ENCODE data around the gene OR8G5.
"Not testable (repeated sequence)": the region's sequence is repeated elsewhere in the genome, so short reads cannot be mapped to it uniquely, and the experiment has no call there.

The OR8G5 gene

DNA sequence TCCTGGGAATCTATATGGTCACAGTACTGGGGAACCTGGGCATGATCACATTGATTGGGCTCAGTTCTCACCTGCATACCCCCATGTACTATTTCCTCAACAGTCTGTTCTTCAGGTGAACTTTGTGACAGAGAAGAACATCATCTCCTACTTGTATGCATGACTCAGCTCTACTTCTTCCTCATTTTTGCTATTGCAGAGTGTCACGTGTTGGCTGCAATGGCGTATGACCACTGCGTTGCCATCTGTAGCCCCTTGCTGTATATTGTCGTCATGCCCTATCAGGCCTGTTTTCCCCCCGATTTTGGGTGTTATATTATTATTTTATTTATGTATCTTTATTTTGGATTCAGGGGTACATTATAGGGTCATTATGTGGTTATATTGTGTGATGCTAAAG is 17.7 kb upstream of the OR8G5 start:
- Histone ChIP-seq H3K27ac (ENCODE audit: low read depth, low read length) (no peak overlapping the region), H3K9ac (ENCODE audit: low read depth, low read length) (no peak overlapping the region), H3K27me3 (ENCODE audit: control insufficient read depth, insufficient read depth, low read length) (no peaks in the 10 kb centered on the region), H3K36me3 (ENCODE audit: control insufficient read depth, insufficient read depth, low read length) (no peaks in the 10 kb centered on the region), H3K9me3 (ENCODE audit: control insufficient read depth, insufficient read depth, low read length) (no peaks in the 10 kb centered on the region), H3K4me3 (ENCODE audit: low read depth, low read length) (no peak overlapping the region), H3K4me1 (ENCODE audit: control insufficient read depth, insufficient read depth, low read length) (no peaks in the 10 kb centered on the region)

DNA sequence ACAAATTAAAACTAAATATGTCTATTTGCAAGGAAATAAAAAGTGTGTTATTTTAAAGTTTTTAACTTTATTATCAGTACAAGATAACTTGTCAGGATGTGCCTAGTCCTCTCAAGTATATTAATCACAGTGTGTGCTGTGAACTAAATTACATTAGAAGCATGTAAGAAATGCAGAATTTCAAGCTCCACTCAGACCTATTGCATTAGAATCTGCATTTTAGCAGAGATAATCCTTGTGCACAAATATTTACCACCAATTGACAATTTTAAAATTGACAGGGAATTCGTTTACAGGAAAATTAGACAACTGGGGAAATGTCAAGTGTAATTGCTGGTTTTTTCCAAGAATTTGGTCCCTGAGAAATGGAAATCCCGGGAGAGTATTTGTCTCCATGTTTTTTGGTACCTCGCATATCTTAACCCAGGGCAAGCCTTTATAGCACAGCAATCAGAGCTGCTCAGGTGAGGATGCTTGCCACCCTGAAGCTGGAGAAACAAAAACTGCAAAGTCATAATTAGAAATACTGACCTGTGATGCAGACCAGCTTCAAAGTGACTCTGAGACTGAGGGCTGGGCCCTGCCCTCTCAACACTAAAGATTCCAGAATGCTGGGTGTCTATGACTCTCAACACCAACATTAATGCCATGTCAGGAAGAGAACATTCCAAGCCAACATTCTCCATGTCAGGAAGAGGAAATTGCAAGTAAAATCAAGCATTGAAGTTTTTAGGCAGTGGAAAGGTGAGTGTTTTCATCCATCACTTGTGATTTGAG is 15.4 kb upstream of the OR8G5 start, which contains the start of gene OR8G1:
OR8G1 (plus strand) TSS at position 475 of the 777 bp plus-strand sequence. CDS start 8,581 bp downstream, outside the sequence.
- H3K4me1 ChIP-seq (ENCODE audit: control insufficient read depth, insufficient read depth, low read length): no peaks in the 10 kb centered on the region
- no peaks in the 10 kb centered on the region for H3K36me3 ChIP-seq (ENCODE audit: control insufficient read depth, insufficient read depth, low read length)
- no peak within 1 kb of the TSS for H3K27ac ChIP-seq (ENCODE audit: low read depth, low read length)
- no peaks in the 10 kb centered on the region for H3K9me3 ChIP-seq (ENCODE audit: control insufficient read depth, insufficient read depth, low read length)
- no peak within 1 kb of the TSS for H3K4me3 ChIP-seq (ENCODE audit: low read depth, low read length)
- no peak within 1 kb of the TSS for H3K9ac ChIP-seq (ENCODE audit: low read depth, low read length)
- H3K27me3 ChIP-seq (ENCODE audit: control insufficient read depth, insufficient read depth, low read length): no peaks in the 10 kb centered on the region

DNA sequence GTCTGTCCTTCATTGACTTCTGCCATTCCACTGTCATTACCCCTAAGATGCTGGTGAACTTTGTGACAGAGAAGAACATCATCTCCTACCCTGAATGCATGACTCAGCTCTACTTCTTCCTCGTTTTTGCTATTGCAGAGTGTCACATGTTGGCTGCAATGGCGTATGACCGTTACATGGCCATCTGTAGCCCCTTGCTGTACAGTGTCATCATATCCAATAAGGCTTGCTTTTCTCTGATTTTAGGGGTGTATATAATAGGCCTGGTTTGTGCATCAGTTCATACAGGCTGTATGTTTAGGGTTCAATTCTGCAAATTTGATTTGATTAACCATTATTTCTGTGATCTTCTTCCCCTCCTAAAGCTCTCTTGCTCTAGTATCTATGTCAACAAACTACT is 6.3 kb upstream of the OR8G5 start:
- H3K4me3 ChIP-seq (ENCODE audit: low read depth, low read length); H3K4me1 ChIP-seq (ENCODE audit: control insufficient read depth, insufficient read depth, low read length); H3K36me3 ChIP-seq (ENCODE audit: control insufficient read depth, insufficient read depth, low read length); H3K9ac ChIP-seq (ENCODE audit: low read depth, low read length); H3K9me3 ChIP-seq (ENCODE audit: control insufficient read depth, insufficient read depth, low read length); H3K27ac ChIP-seq (ENCODE audit: low read depth, low read length); H3K27me3 ChIP-seq (ENCODE audit: control insufficient read depth, insufficient read depth, low read length): not testable (repeated sequence)

DNA sequence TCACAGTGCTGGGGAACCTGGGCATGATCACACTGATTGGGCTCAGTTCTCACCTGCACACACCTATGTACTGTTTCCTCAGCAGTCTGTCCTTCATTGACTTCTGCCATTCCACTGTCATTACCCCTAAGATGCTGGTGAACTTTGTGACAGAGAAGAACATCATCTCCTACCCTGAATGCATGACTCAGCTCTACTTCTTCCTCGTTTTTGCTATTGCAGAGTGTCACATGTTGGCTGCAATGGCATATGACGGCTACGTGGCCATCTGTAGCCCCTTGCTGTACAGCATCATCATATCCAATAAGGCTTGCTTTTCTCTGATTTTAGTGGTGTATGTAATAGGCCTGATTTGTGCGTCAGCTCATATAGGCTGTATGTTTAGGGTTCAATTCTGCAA is 8.9 kb downstream of the OR8G5 start:
- not testable (repeated sequence) for H3K27ac ChIP-seq (ENCODE audit: low read depth, low read length); H3K4me3 ChIP-seq (ENCODE audit: low read depth, low read length); H3K27me3 ChIP-seq (ENCODE audit: control insufficient read depth, insufficient read depth, low read length); H3K4me1 ChIP-seq (ENCODE audit: control insufficient read depth, insufficient read depth, low read length); H3K9ac ChIP-seq (ENCODE audit: low read depth, low read length); H3K9me3 ChIP-seq (ENCODE audit: control insufficient read depth, insufficient read depth, low read length); H3K36me3 ChIP-seq (ENCODE audit: control insufficient read depth, insufficient read depth, low read length)

DNA sequence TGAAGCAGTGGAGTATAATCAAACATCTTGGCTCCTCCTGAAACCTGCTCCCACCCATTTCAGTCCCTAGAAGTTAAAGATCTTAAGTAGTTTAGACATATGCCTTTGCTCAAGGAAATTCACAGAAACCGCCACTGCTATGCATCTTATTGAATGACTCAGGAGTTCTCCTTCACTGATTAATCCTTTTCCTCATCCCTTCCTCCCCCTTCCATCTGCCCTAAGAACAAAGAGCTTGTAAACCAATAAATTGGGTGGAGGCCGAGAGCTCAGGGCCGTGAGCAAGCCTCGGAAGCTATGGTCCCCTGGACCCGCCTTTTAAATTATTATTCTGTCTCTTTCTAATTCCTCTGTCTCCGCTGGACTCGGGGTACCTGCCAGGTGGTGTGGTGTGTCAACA is 14.7 kb downstream of the OR8G5 start:
- not testable (repeated sequence) for H3K27ac ChIP-seq (ENCODE audit: low read depth, low read length)

DNA sequence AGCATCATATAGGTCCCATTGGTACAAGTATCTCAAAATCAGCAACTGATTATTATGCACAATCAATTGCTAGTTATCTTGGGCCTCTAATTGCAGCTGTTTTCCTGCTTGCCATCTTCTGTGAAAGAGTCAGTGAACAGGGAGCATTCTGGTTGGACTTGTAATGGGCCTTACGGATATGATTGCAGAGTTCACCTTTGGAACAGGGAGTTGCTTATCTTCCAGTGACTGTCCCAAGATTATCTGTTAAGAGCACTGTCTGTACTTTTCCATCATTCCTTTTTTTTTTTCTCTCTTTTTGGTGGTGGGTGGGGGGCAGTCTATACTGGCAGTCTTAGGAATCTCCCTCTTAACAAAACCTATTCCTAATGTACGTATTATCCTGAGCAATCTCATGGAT is 17.8 kb downstream of the OR8G5 start:
- no peaks in the 10 kb centered on the region for H3K9me3 ChIP-seq (ENCODE audit: control insufficient read depth, insufficient read depth, low read length)
- no peaks in the 10 kb centered on the region for H3K36me3 ChIP-seq (ENCODE audit: control insufficient read depth, insufficient read depth, low read length)
- no peak overlapping the region for H3K27ac ChIP-seq (ENCODE audit: low read depth, low read length)
- H3K9ac ChIP-seq (ENCODE audit: low read depth, low read length): no peak overlapping the region
- no peak overlapping the region for H3K4me3 ChIP-seq (ENCODE audit: low read depth, low read length)
- peaks cover 18% of the 10 kb centered on the region for H3K4me1 ChIP-seq (ENCODE audit: control insufficient read depth, insufficient read depth, low read length)
- no peaks in the 10 kb centered on the region for H3K27me3 ChIP-seq (ENCODE audit: control insufficient read depth, insufficient read depth, low read length)

More for the DNA sequence above, 14.7 kb downstream of the OR8G5 start:
- H3K27me3 ChIP-seq (ENCODE audit: control insufficient read depth, insufficient read depth, low read length); H3K4me3 ChIP-seq (ENCODE audit: low read depth, low read length); H3K9me3 ChIP-seq (ENCODE audit: control insufficient read depth, insufficient read depth, low read length); H3K36me3 ChIP-seq (ENCODE audit: control insufficient read depth, insufficient read depth, low read length); H3K9ac ChIP-seq (ENCODE audit: low read depth, low read length): not testable (repeated sequence)
- H3K4me1 ChIP-seq (ENCODE audit: control insufficient read depth, insufficient read depth, low read length): peaks cover 18% of the 10 kb centered on the region

DNA sequence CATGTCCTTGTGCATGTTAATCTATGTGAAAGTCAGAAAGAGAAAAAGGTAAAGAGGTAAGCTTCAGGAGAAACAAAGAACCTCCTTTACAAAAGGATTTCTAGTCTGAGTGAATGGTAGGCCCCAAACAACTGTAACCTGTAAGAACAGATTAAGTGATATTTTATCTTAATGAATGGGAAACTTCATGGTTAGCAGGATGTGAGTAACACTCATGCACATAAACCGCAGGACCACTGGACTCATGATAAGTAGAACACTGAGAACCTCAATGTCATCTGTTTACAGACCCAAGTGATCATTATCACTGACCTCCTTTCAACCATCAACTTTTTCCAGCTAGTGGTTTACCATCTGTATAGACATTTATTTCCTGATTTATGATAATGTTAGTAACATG is 19.9 kb downstream of the OR8G5 start:
- Histone ChIP-seq H3K27me3 (ENCODE audit: control insufficient read depth, insufficient read depth, low read length) (no peaks in the 10 kb centered on the region), H3K9me3 (ENCODE audit: control insufficient read depth, insufficient read depth, low read length) (no peaks in the 10 kb centered on the region), H3K9ac (ENCODE audit: low read depth, low read length) (no peak overlapping the region), H3K27ac (ENCODE audit: low read depth, low read length) (no peak overlapping the region), H3K36me3 (ENCODE audit: control insufficient read depth, insufficient read depth, low read length) (no peaks in the 10 kb centered on the region), H3K4me3 (ENCODE audit: low read depth, low read length) (no peak overlapping the region), H3K4me1 (ENCODE audit: control insufficient read depth, insufficient read depth, low read length) (peaks cover 18% of the 10 kb centered on the region)

DNA sequence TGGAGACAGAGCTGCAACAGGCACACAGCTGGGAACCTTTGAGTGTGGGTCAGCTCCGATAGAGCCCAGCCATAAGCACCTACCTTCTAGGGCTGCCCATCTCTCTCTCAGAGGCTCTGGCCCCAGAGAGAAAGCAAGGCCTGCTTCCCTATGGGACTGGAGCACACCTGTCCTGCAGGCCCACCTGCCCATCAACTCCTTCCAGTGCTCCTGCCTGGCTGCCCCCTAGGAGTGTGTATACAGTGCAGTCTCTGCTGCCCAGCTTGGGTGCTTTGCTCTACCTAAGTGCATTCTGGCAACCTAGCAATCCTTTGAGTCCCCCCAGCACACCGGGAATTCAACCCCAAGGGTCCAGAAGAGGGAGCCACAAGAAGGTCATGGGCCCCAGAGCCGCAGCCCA is 21.0 kb downstream of the OR8G5 start:
- Histone ChIP-seq H3K36me3 (ENCODE audit: control insufficient read depth, insufficient read depth, low read length) (no peaks in the 10 kb centered on the region), H3K4me3 (ENCODE audit: low read depth, low read length) (no peak overlapping the region), H3K27me3 (ENCODE audit: control insufficient read depth, insufficient read depth, low read length) (no peaks in the 10 kb centered on the region), H3K9ac (ENCODE audit: low read depth, low read length) (no peak overlapping the region), H3K9me3 (ENCODE audit: control insufficient read depth, insufficient read depth, low read length) (0 out of 2 replicates have a peak, but pooled peaks cover 3% of the 10 kb centered on the region), H3K27ac (ENCODE audit: low read depth, low read length) (no peak overlapping the region), H3K4me1 (ENCODE audit: control insufficient read depth, insufficient read depth, low read length) (peaks cover 18% of the 10 kb centered on the region)

DNA sequence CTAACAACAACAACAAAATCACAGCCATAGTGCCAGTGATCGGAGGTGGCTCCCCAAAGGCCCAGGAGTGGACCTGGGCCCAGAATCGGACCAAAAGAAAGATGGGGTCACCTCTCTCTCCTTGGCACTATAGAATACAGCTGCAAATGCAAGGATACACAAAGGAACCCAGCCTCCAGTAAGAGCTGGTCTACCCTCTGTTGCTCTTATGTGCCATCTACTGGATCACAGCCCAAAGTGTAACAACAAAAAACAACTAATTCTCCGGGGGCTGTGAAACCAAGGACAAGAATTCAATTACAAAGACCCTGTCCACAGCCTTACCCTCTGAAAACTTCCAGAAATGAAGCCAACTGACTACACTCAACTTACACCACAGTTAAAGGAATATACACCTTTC is 21.6 kb downstream of the OR8G5 start:
- 0 out of 2 replicates have a peak, but pooled peaks cover 3% of the 10 kb centered on the region for H3K9me3 ChIP-seq (ENCODE audit: control insufficient read depth, insufficient read depth, low read length)
- no peak overlapping the region for H3K4me3 ChIP-seq (ENCODE audit: low read depth, low read length)
- H3K9ac ChIP-seq (ENCODE audit: low read depth, low read length): no peak overlapping the region
- H3K27ac ChIP-seq (ENCODE audit: low read depth, low read length): no peak overlapping the region
- H3K4me1 ChIP-seq (ENCODE audit: control insufficient read depth, insufficient read depth, low read length): peaks cover 15% of the 10 kb centered on the region
- H3K27me3 ChIP-seq (ENCODE audit: control insufficient read depth, insufficient read depth, low read length): no peaks in the 10 kb centered on the region
- no peaks in the 10 kb centered on the region for H3K36me3 ChIP-seq (ENCODE audit: control insufficient read depth, insufficient read depth, low read length)

DNA sequence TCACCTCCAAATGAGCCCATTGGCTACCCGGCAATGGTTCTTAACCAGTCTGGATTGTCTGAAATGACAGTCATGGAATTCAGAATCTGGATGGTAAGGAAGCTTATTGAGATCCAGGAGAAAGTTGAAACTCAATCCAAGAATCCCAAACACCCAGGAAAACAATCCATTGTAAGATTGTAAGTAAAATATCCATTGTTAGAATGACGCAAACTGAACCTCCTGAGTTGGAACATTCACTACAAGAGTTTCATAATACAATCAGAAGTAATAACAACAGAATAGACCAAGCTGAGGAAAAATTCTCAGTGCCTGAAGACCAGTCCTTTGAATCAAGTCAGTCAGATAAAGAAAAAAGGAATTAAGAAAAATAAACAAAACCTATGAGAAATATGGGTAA is 22.1 kb downstream of the OR8G5 start:
- no peaks in the 10 kb centered on the region for H3K27me3 ChIP-seq (ENCODE audit: control insufficient read depth, insufficient read depth, low read length)
- H3K36me3 ChIP-seq (ENCODE audit: control insufficient read depth, insufficient read depth, low read length): no peaks in the 10 kb centered on the region
- no peak overlapping the region for H3K9ac ChIP-seq (ENCODE audit: low read depth, low read length)
- H3K4me1 ChIP-seq (ENCODE audit: control insufficient read depth, insufficient read depth, low read length): peaks cover 11% of the 10 kb centered on the region
- no peak overlapping the region for H3K4me3 ChIP-seq (ENCODE audit: low read depth, low read length)
- no peak overlapping the region for H3K27ac ChIP-seq (ENCODE audit: low read depth, low read length)
- 0 out of 2 replicates have a peak, but pooled peaks cover 3% of the 10 kb centered on the region for H3K9me3 ChIP-seq (ENCODE audit: control insufficient read depth, insufficient read depth, low read length)

DNA sequence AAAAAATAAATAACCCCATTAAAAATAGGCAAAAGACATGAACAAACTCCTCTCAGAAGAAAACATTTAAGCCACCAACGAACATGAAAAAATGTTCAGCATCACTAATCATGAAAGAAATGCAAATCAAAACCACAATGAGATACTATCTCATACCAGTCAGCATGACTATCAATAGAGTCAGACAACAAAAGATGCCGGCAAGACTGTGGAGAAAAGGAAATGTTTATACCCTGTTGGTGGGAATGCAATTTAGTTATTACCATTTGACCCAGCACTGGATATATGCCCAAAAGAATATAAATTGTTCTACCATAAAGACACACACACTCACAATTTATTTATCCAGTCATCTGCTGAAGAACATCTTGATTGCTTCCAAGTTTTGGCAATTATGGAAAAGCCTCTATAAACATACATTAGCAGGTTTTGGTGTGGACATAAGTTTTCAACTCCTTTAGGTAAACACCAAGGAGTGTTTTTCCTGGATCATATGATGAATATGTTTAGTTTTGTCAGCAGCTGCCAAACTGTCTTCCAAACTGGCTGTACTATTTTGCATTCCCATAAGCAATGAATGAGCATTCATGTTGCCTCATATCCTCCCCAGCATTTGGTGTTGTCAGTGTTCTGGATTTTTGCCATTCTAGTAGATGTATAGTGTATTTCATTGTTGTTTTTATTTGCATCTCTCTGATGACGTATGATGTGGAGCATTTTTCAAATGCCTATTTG is 29.6 kb downstream of the OR8G5 start:
- H3K9me3 ChIP-seq (ENCODE audit: control insufficient read depth, insufficient read depth, low read length): peaks cover 3% of the 10 kb centered on the region; the same call in 1 of the 2 replicates
- H3K36me3 ChIP-seq (ENCODE audit: control insufficient read depth, insufficient read depth, low read length): no peaks in the 10 kb centered on the region
- H3K4me1 ChIP-seq (ENCODE audit: control insufficient read depth, insufficient read depth, low read length): no peaks in the 10 kb centered on the region
- H3K27ac ChIP-seq (ENCODE audit: low read depth, low read length): no peak overlapping the region
- H3K27me3 ChIP-seq (ENCODE audit: control insufficient read depth, insufficient read depth, low read length): no peaks in the 10 kb centered on the region
- no peak overlapping the region for H3K4me3 ChIP-seq (ENCODE audit: low read depth, low read length)
- no peak overlapping the region for H3K9ac ChIP-seq (ENCODE audit: low read depth, low read length)
